Amniotic stem cell (primary cell): ENCODE data around the gene CFAP68.
"Not testable (repeated sequence)": the region's sequence is repeated elsewhere in the genome, so short reads cannot be mapped to it uniquely, and the experiment has no call there.

Source experiments
- DNase-seq: peaks from one replicate; lab custom pipeline; 2025; lab: John Stamatoyannopoulos, UW

Gene CFAP68

GRCh38 chr11:111918390-111919256 is 39.3 kb downstream of the CFAP68 start, which contains the start of gene C11orf52:
Gene C11orf52, plus strand, starts transcription at chr11:111918913. Its CDS starts 60 bp downstream, at chr11:111918973.
- no peak for DNase-seq

GRCh38 chr11:111920908-111921307 is 41.6 kb downstream of the CFAP68 start:
- no peak for DNase-seq

- no peak for DNase-seq
Measured at GRCh38 chr11:111921541-111922230, 42.3 kb downstream of the CFAP68 start.

GRCh38 chr11:111922803-111923202 is 43.5 kb downstream of the CFAP68 start:
- DNase-seq = peak; percentile 71

GRCh38 chr11:111923351-111923788 is 44.0 kb downstream of the CFAP68 start:
- no peak for DNase-seq

- no peak for DNase-seq
Measured at GRCh38 chr11:111923951-111924350, 44.6 kb downstream of the CFAP68 start.

GRCh38 chr11:111925953-111926352 is 46.6 kb downstream of the CFAP68 start:
- no peak for DNase-seq

GRCh38 chr11:111926505-111927391 is 47.4 kb downstream of the CFAP68 start:
- peak; percentile 98 for DNase-seq

- no peak for DNase-seq
Measured at GRCh38 chr11:111930472-111930871, 51.1 kb downstream of the CFAP68 start.

- DNase-seq = no peak
Measured at GRCh38 chr11:111932611-111932950, 53.2 kb downstream of the CFAP68 start.

GRCh38 chr11:111933176-111933575 is 53.8 kb downstream of the CFAP68 start:
- not testable (repeated sequence) for DNase-seq

- DNase-seq = no peak
Measured at GRCh38 chr11:111933872-111934271, 54.5 kb downstream of the CFAP68 start.

GRCh38 chr11:111934306-111934705 is 55.0 kb downstream of the CFAP68 start:
- DNase-seq = no peak
